Kidney epithelial cell (primary cell): ENCODE measurements around the gene ZNF497. TPM values are rescaled to one million over a fixed set of nuclear protein-coding genes. Genes with fewer than 3 reads are reported as not detected.
"Not testable (repeated sequence)": the region's sequence is repeated elsewhere in the genome, so short reads cannot be mapped to it uniquely, and the experiment has no call there.

Experiments
- DNase-seq: peaks from one replicate; pipeline ENCODE4 v3.0.0-alpha.2; 2010; ENCODE audit warnings: low read depth
- H3K27me3 ChIP-seq: 2 replicates; pipeline ENCODE4 v1.6.0; 2011; ENCODE audit warnings: low read length; ENCODE audit not compliant: control insufficient read depth, insufficient read depth
- H3K36me3 ChIP-seq: 2 replicates; pipeline ENCODE4 v1.5.1; 2011; ENCODE audit warnings: low read length; ENCODE audit not compliant: control insufficient read depth, insufficient read depth
- H3K4me3 ChIP-seq: 2 replicates; pipeline ENCODE4 v1.5.1; 2011; ENCODE audit warnings: low read depth, mild to moderate bottlenecking, control low read depth, low read length
- total RNA-seq: library from RNA; depleted of rRNA; stranded (reverse); fragments of >200 nt; gene quantifications from 2 replicates; pipeline ENCODE4 v1.2.3, GENCODE V29; 2015
- TF ChIP-seq, protein P1 (sequence below): IDR thresholded peaks from 2 replicates; pipeline ENCODE4 v1.5.1; 2011; ENCODE audit warnings: mild to moderate bottlenecking, moderate library complexity, low read length, control low read depth, inconsistent platforms; ENCODE audit not compliant: insufficient read depth, poor library complexity, severe bottlenecking

ZNF497 gene
- total RNA-seq, 1 donor from 2014 or later = 0.58 TPM

DNA sequence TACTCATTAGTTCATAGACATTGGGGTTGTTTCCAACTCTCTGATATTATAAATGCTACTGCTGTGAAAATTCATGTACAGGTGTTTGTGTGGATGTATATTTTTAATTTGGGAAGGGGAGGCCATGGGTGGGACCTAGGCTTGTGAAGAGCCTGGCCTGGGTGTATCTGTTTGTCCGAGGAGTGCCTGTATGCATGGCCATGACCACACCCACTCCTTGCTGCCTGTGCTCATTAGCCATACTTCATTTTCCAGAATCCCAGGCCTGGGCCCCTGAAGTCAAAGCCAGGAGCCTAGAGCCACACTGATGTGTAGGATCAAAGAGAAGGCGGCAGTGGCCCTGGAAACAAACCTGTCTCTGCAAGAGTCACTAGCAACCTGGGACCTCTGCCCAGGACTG is 47.0 kb downstream of the ZNF497 start:
- Histone ChIP-seq H3K27me3 (no peaks in the 10 kb centered on the region), H3K4me3 (no peak overlapping the region), H3K36me3 (peaks cover 1% of the 10 kb centered on the region)
- TF ChIP-seq, protein P1, sequence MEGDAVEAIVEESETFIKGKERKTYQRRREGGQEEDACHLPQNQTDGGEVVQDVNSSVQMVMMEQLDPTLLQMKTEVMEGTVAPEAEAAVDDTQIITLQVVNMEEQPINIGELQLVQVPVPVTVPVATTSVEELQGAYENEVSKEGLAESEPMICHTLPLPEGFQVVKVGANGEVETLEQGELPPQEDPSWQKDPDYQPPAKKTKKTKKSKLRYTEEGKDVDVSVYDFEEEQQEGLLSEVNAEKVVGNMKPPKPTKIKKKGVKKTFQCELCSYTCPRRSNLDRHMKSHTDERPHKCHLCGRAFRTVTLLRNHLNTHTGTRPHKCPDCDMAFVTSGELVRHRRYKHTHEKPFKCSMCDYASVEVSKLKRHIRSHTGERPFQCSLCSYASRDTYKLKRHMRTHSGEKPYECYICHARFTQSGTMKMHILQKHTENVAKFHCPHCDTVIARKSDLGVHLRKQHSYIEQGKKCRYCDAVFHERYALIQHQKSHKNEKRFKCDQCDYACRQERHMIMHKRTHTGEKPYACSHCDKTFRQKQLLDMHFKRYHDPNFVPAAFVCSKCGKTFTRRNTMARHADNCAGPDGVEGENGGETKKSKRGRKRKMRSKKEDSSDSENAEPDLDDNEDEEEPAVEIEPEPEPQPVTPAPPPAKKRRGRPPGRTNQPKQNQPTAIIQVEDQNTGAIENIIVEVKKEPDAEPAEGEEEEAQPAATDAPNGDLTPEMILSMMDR = no peak
- DNase-seq = no peak

GRCh38 chr19:58311345-58311865 is 51.1 kb downstream of the ZNF497 start:
- no peaks in the 10 kb centered on the region for H3K27me3 ChIP-seq
- peaks cover 1% of the 10 kb centered on the region for H3K36me3 ChIP-seq
- H3K4me3 ChIP-seq = no peak overlapping the region
- TF ChIP-seq, protein P1 = no peak
- DNase-seq = no peak

DNA sequence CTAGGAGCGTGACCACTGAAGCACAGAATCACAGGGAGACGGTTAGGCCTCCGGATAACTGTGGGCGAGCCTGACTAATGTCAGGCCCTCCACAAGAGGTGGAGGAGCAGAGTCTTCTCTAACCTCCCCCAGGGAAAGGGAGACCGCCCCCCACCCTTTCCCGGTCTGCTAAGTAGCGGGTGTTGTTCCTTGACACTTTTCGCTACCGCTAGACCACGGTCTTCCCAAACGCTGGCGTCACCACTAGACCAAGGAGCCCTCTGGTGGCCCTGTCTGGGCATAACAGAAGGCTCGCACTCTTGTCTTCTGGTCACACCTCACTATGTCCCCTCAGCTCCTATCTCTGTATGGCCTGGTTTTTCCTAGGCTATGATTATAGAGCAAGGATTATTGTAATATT is 51.9 kb downstream of the ZNF497 start:
- DNase-seq, H3K4me3 ChIP-seq, H3K36me3 ChIP-seq, H3K27me3 ChIP-seq: not testable (repeated sequence)

- TF ChIP-seq, protein P1 = no peak
- H3K36me3 ChIP-seq = peaks cover 1% of the 10 kb centered on the region
- H3K27me3 ChIP-seq = no peaks in the 10 kb centered on the region
- DNase-seq = no peak
- no peak overlapping the region for H3K4me3 ChIP-seq
These were observed 54.8 kb downstream of the ZNF497 start for GRCh38 chr19:58307736-58308135.

DNA sequence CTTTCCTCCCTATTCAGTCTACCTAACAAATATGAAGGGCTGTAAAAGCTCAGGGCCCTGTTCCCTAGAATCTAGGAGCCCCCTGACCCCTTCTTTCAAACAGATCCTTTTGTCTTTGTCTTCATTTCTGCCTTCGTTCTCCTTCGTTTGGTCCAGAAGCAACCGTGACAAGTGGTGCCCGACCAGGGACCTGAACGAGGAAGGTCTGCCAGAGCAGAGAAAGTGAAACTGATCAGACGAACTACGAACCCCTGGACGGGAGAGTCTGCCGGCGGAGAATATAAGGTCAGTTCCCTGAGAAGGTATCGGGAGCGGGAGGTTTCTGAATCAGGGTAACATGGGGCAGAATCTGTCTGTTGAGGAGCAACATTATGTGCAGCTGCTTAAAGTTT is 56.6 kb downstream of the ZNF497 start:
- Histone ChIP-seq H3K4me3 (peak overlapping the region; percentile 67), H3K36me3 (no peaks in the 10 kb centered on the region), H3K27me3 (no peaks in the 10 kb centered on the region)
- TF ChIP-seq, protein P1 = no peak
- no peak for DNase-seq

GRCh38 chr19:58305065-58305931 is 57.3 kb downstream of the ZNF497 start, which contains the start of gene ERVK3-1:
Gene ERVK3-1 (plus strand): TSS chr19:58305377. CDS start chr19:58312169, 6,792 bp downstream.
- DNase-seq = peak; percentile 95
- Histone ChIP-seq H3K4me3 (peak within 1 kb of the TSS; percentile 67), H3K36me3 (no peaks in the 10 kb centered on the region), H3K27me3 (no peaks in the 10 kb centered on the region)
- TF ChIP-seq, protein P1 = no peak
